Activated naive CD4-positive, alpha-beta T cell treated with anti-CD3 and anti-CD28 coated beads for 36 hours (primary cell): ENCODE measurements around the gene RINL. TPM values are rescaled to one million over a fixed set of nuclear protein-coding genes. Genes with fewer than 3 reads are reported as not detected.
A peak's percentile ranks its signal among the peaks of the same experiment; 100 is the strongest.
"Not testable (repeated sequence)": the region's sequence is repeated elsewhere in the genome, so short reads cannot be mapped to it uniquely, and the experiment has no call there.

Experiments
- CTCF ChIA-PET: fragments of 350-600 bp; sonication (Branson Sonifier 250); formaldehyde crosslinking; loops from one replicate; lab custom pipeline; 2021; ENCODE audit warnings: antibody characterized with exemption; lab: Charles Lee
- DNase-seq: peaks from one replicate; pipeline ENCODE4 v3.0.0-alpha.2; 2020
- H3K27ac Mint-ChIP-seq: one replicate; pipeline ENCODE4 v1.8.0; 2021; ENCODE audit warnings: mild to moderate bottlenecking, mixed read lengths
- H3K27me3 Mint-ChIP-seq: one replicate; pipeline ENCODE4 v1.8.0; 2021; ENCODE audit warnings: low read depth, mixed read lengths
- H3K36me3 Mint-ChIP-seq: one replicate; pipeline ENCODE4 v1.8.0; 2021; ENCODE audit warnings: low read depth, mixed read lengths
- H3K4me1 Mint-ChIP-seq: one replicate; pipeline ENCODE4 v1.8.0; 2021; ENCODE audit warnings: low read depth, mixed read lengths
- H3K4me3 Mint-ChIP-seq: one replicate; pipeline ENCODE4 v1.8.0; 2021; ENCODE audit warnings: mild to moderate bottlenecking, moderate library complexity, mixed read lengths
- H3K9me3 Mint-ChIP-seq: one replicate; pipeline ENCODE4 v1.8.0; 2021; ENCODE audit warnings: mixed read lengths
- intact Hi-C: fragments of 100-400 bp; cut with micrococcal nuclease; formaldehyde crosslinking; loops from one replicate; pipeline ENCODE4 v1.15.1; 2023
- total RNA-seq, 2 experiments: library from RNA; stranded (reverse); gene quantifications; one replicate each; pipeline ENCODE4 v1.2.3, GENCODE V29; 2021

The RINL gene
- total RNA-seq, 2 experiments from 2014 or later = 107 to 117 TPM

GRCh38 chr19:38836159-38836982 is 41.7 kb downstream of the RINL start:
- Mint-ChIP-seq H3K36me3 (peaks cover 42% of the 10 kb centered on the region), H3K27ac (peak overlapping the region; percentile 76), H3K27me3 (no peaks in the 10 kb centered on the region), H3K4me3 (no peak overlapping the region), H3K4me1 (peaks cover 46% of the 10 kb centered on the region), H3K9me3 (no peaks in the 10 kb centered on the region)
- DNase-seq = no peak
- intact Hi-C loops = loop anchor here (10.0 kb wide), 2 partner anchors 432 to 522 kb away; partner anchors contain the start of genes FAM98C, KCNK6 and YIF1B
- CTCF ChIA-PET = no interaction called here

- H3K4me1 Mint-ChIP-seq = peaks cover 44% of the 10 kb centered on the region
- no peak overlapping the region for H3K4me3 Mint-ChIP-seq
- no peaks in the 10 kb centered on the region for H3K9me3 Mint-ChIP-seq
- peak overlapping the region; percentile 73 for H3K27ac Mint-ChIP-seq
- CTCF ChIA-PET = interaction anchor here (0.8 to 1.5 kb wide), 2 partner anchors 198 to 199 kb away, joined by 3 to 5 read pairs; no protein-coding TSS in a partner anchor
- intact Hi-C loops = loop anchor here (5.0 to 10.0 kb wide), 3 partner anchors 197 to 520 kb away; partner anchors contain the start of genes FAM98C, KCNK6 and YIF1B
- no peak for DNase-seq
- H3K36me3 Mint-ChIP-seq = peaks cover 35% of the 10 kb centered on the region
- H3K27me3 Mint-ChIP-seq = no peaks in the 10 kb centered on the region
Measured at GRCh38 chr19:38834590-38834989, 43.5 kb downstream of the RINL start.

DNA sequence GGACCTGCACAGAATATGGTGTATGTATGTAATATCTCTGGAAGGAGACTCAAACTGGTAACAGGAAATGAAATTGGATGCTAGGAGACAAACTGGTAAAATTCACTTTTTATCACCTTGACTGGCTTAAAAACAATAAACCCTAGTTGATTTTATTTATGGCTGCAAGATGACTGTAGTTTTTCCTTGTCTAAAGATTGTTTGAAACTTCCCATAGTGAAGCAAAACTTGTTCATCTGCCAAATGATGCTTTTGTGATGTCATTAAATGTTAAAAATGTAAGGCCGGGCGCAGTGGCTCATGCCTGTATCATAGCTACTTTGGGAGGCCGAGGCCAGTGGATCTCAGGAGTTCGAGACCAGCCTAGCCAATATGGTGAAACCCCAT is 44.0 kb downstream of the RINL start:
- no peak overlapping the region for H3K4me3 Mint-ChIP-seq
- intact Hi-C loops = loop anchor here (5.0 to 10.0 kb wide), 3 partner anchors 197 to 519 kb away; partner anchors contain the start of genes FAM98C, KCNK6 and YIF1B
- H3K27ac Mint-ChIP-seq = peak overlapping the region; percentile 26
- CTCF ChIA-PET = interaction anchor here (1.5 kb wide), 1 partner anchor 199 kb away, joined by 5 read pairs; no protein-coding TSS in a partner anchor
- no peaks in the 10 kb centered on the region for H3K9me3 Mint-ChIP-seq
- H3K27me3 Mint-ChIP-seq = no peaks in the 10 kb centered on the region
- H3K36me3 Mint-ChIP-seq = peaks cover 34% of the 10 kb centered on the region
- H3K4me1 Mint-ChIP-seq = peaks cover 39% of the 10 kb centered on the region
- DNase-seq = no peak

DNA sequence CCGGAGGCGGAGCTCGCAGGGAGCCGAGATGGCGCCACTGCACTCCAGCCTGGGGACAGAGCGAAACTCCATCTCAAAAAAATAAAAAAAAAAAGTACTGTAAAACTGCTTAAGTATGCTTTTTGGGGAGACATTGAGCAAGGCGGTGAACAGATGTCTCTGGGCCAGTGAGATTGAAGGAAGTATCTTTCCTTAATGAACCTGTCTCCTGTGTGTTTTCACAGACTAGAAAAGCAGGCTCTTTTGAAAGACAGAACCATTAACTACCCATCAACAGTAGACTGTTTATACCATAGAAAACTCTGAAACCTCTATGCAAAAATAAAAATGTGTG is 45.0 kb downstream of the RINL start:
- intact Hi-C loops = loop anchor here (5.0 to 10.0 kb wide), 3 partner anchors 196 to 518 kb away; partner anchors contain the start of genes FAM98C, KCNK6 and YIF1B
- no peak overlapping the region for H3K4me3 Mint-ChIP-seq
- no peaks in the 10 kb centered on the region for H3K9me3 Mint-ChIP-seq
- H3K4me1 Mint-ChIP-seq = peaks cover 32% of the 10 kb centered on the region
- no peak for DNase-seq
- peak overlapping the region; percentile 13 for H3K27ac Mint-ChIP-seq
- no peaks in the 10 kb centered on the region for H3K27me3 Mint-ChIP-seq
- CTCF ChIA-PET = no interaction called here
- H3K36me3 Mint-ChIP-seq = peaks cover 28% of the 10 kb centered on the region

DNA sequence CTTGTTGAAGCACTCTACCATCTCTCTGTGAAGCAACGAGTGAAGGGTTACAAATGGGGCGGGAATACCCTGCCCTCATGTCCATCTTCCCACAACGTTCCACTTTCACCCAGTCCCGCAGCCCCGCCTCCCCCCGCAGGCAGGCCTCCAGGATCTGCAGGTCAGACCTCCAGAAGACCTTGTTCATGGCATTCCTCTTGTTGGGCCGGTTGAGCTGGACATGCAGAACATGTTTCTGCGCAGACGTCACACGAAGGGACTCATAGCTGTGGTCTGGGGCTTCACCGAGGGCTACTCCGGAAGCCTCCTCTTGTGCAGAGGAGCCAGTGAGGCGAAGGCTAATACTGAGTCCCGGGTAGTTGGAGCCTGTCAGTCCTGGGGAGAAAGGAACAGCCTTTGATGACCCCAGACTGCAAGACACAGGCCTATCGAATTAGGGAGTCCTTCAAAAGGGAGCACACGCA is 46.9 kb downstream of the RINL start:
- Mint-ChIP-seq H3K4me1 (peaks cover 34% of the 10 kb centered on the region), H3K36me3 (peaks cover 23% of the 10 kb centered on the region), H3K9me3 (no peaks in the 10 kb centered on the region), H3K27me3 (no peaks in the 10 kb centered on the region), H3K4me3 (peak overlapping the region; percentile 79), H3K27ac (peak overlapping the region; percentile 94)
- CTCF ChIA-PET = interaction anchor here (0.5 to 1.5 kb wide), 5 partner anchors 11 to 121 kb away, joined by 3 to 6 read pairs (median 4); no protein-coding TSS in a partner anchor
- DNase-seq = peak; percentile 64
- intact Hi-C loops = loop anchor here (1.0 to 10.0 kb wide), 8 partner anchors 19 to 516 kb away; partner anchors contain the start of genes FAM98C, KCNK6, MRPS12 and NFKBIB

DNA sequence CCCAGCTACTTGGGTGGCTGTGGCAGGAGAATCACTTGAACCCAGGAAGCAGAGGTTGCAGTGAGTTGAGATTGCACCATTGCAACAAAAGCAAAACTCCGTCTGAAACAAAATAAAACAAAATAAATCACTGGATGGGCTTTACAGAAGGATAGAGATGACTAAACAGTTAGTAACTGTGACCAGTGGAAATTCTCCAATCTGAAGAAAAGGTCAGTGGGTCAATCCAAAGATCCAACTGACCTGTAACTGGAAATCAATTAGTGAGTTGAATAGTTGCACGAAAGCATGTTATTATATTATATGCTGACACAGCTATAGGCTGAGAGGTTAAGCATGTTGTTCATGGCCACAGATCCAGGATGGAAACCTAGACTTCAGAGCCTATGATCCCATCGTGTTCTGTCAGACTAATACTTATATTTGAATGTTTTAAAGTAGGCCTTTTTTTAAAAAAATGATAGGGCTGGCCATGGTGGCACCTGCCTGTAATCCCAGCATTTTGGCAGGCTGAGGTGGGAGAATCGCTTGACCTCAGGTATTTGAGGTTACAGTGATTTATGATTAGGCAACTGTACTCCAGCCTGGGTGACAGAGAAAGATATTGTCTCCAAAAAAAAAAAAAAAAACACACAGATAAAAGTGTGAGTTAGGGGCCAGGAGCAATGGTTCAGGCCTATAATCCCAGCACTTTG is 47.9 kb downstream of the RINL start:
- no peak overlapping the region for H3K27ac Mint-ChIP-seq

DNA sequence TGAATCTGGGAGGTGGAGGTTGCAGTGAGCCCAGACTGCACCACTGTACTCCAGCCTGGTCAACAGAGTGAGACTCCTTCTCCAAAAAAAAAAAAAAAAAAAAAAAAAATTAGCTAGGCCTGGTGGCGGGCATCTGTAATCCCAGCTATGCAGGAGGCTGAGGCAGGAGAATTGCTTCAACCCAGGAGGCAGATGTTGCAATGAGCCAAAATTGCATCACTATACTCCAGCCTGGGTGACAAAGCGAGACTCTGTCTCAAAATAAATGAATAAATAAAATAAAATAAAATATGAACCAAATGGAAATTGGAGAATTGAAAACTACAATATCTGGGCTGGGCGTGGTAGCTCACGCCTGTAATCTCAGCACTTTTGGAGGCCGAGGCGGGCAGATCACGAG is 48.9 kb downstream of the RINL start:
- H3K27ac Mint-ChIP-seq, DNase-seq, intact Hi-C loops, H3K4me3 Mint-ChIP-seq, CTCF ChIA-PET, H3K27me3 Mint-ChIP-seq, H3K9me3 Mint-ChIP-seq: not testable (repeated sequence)
- Mint-ChIP-seq H3K4me1 (peaks cover 34% of the 10 kb centered on the region), H3K36me3 (peaks cover 21% of the 10 kb centered on the region)

More for the DNA sequence above, 47.9 kb downstream of the RINL start:
- H3K9me3 Mint-ChIP-seq = no peaks in the 10 kb centered on the region
- peaks cover 34% of the 10 kb centered on the region for H3K4me1 Mint-ChIP-seq
- H3K27me3 Mint-ChIP-seq = no peaks in the 10 kb centered on the region
- peaks cover 19% of the 10 kb centered on the region for H3K36me3 Mint-ChIP-seq
- intact Hi-C loops = loop anchor here (2.0 to 10.0 kb wide), 5 partner anchors 41 to 515 kb away; partner anchors contain the start of genes FAM98C, KCNK6 and YIF1B
- H3K4me3 Mint-ChIP-seq = peak overlapping the region; percentile 79
- CTCF ChIA-PET = interaction anchor here (0.6 kb wide), 1 partner anchor 122 kb away, joined by 5 read pairs; no protein-coding TSS in a partner anchor
- no peak for DNase-seq

DNA sequence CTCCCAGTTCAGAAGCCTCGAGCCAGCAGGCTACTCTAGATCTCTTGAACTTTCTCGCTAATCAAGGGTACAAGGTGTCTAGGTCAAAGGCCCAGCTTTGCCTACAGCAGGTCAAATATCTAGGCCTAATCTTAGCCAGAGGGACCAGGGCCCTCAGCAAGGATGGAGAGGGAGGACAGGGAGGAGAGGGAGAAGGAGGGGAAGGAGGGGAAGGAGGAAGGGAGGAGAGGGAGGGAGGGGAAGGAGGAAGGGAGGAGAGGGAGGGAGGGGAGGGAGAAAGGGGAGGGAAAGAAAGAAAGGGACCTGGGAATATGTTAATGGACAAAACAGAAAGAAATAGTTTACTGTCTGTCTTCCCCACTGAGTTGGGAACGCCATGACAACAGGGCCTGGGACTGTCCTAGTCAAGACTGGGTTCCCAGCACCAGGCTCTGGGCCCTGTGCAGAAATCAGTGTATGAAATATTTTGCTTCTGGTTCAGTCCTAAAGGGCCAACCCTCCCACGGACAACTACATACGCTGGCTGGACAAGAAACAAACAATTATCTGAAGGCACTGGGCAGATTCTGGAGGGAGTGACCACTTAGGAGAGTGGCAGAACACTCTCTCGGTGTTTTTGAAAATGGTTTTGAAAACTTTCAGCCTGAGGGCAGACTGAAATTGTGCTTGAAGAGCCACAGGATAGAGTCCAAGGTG is 51.1 kb downstream of the RINL start:
- no peak for DNase-seq
- Mint-ChIP-seq H3K36me3 (peaks cover 31% of the 10 kb centered on the region), H3K9me3 (no peaks in the 10 kb centered on the region), H3K4me1 (peaks cover 28% of the 10 kb centered on the region), H3K4me3 (no peak overlapping the region), H3K27me3 (no peaks in the 10 kb centered on the region), H3K27ac (no peak overlapping the region)
- intact Hi-C loops = no loop called here
- CTCF ChIA-PET = no interaction called here

DNA sequence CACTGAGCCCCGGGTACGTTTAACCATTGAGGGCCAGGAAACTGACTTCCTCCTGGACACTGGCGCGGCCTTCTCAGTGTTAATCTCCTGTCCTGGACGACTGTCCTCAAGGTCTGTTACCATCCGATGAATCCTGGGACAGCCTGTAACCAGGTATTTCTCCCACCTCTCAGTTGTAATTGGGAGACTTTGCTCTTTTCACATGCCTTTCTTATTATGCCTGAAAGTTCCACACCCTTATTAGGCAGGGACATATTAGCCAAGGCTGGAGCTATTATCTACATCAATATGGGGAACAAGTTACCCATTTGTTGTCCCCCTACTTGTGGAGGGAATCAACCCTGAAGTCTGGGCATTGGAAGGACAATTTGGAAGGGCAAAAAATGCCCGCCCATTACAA is 52.1 kb downstream of the RINL start:
- H3K27me3 Mint-ChIP-seq, H3K27ac Mint-ChIP-seq, H3K9me3 Mint-ChIP-seq, intact Hi-C loops, H3K4me3 Mint-ChIP-seq, CTCF ChIA-PET, DNase-seq: not testable (repeated sequence)
- peaks cover 21% of the 10 kb centered on the region for H3K4me1 Mint-ChIP-seq
- H3K36me3 Mint-ChIP-seq = peaks cover 28% of the 10 kb centered on the region

- H3K9me3 Mint-ChIP-seq, H3K27ac Mint-ChIP-seq, intact Hi-C loops, DNase-seq, H3K27me3 Mint-ChIP-seq, H3K4me1 Mint-ChIP-seq, H3K4me3 Mint-ChIP-seq, CTCF ChIA-PET: not testable (repeated sequence)
- peaks cover 13% of the 10 kb centered on the region for H3K36me3 Mint-ChIP-seq
Measured at GRCh38 chr19:38821230-38821825, 56.7 kb downstream of the RINL start.

GRCh38 chr19:38819231-38819920 is 58.7 kb downstream of the RINL start:
- DNase-seq = no peak
- Mint-ChIP-seq H3K4me1 (peaks cover 2% of the 10 kb centered on the region), H3K27ac (no peak overlapping the region), H3K4me3 (no peak overlapping the region), H3K27me3 (no peaks in the 10 kb centered on the region), H3K9me3 (no peaks in the 10 kb centered on the region), H3K36me3 (peaks cover 12% of the 10 kb centered on the region)
- CTCF ChIA-PET = no interaction called here
- intact Hi-C loops = no loop called here
